OCI-M2 (cell line): ENCODE data around the gene ANKH.

Source experiments
- DNase-seq: peaks from one replicate; lab custom pipeline; 2025; ENCODE audit not compliant: unreplicated experiment; lab: John Stamatoyannopoulos, UW

ANKH gene

GRCh38 chr5:14669415-14669814, 202.2 kb downstream of the ANKH start:
- no peak for DNase-seq

GRCh38 chr5:14668181-14668591, 203.4 kb downstream of the ANKH start:
- no peak for DNase-seq

- no peak for DNase-seq
These were observed 203.8 kb downstream of the ANKH start for GRCh38 chr5:14667770-14668169.

- no peak for DNase-seq
These were observed 204.3 kb downstream of the ANKH start for GRCh38 chr5:14667290-14667689.

GRCh38 chr5:14666357-14666756, 205.2 kb downstream of the ANKH start:
- DNase-seq, result no peak

- DNase-seq, result no peak
These were observed 205.6 kb downstream of the ANKH start for GRCh38 chr5:14665949-14666348.

- no peak for DNase-seq
These were observed 206.3 kb downstream of the ANKH start for GRCh38 chr5:14665101-14665822.

GRCh38 chr5:14664270-14665100, 207.1 kb downstream of the ANKH start, which contains the start of gene OTULIN:
TSS of gene OTULIN (plus strand) at chr5:14664718. CDS start at chr5:14664826, 108 bp downstream.
- no peak for DNase-seq

GRCh38 chr5:14663734-14664269, 207.8 kb downstream of the ANKH start:
- no peak for DNase-seq

- no peak for DNase-seq
These were observed 208.8 kb downstream of the ANKH start for GRCh38 chr5:14662721-14663260.

- no peak for DNase-seq
These were observed 210.7 kb downstream of the ANKH start for GRCh38 chr5:14660833-14661232.

- DNase-seq, result no peak
These were observed 211.6 kb downstream of the ANKH start for GRCh38 chr5:14659821-14660607.

- DNase-seq, result no peak
These were observed 214.7 kb downstream of the ANKH start for GRCh38 chr5:14656898-14657297.

GRCh38 chr5:14655146-14655741, 216.3 kb downstream of the ANKH start:
- DNase-seq, result no peak
